K562 (cell line): Measurements from ENCODE around the gene PRTFDC1. TPM values are rescaled to one million over a fixed set of nuclear protein-coding genes. Genes with fewer than 3 reads are reported as not detected.
A peak's percentile ranks its signal among the peaks of the same experiment; 100 is the strongest.

Source experiments
- BRF1 ChIP-seq: IDR thresholded peaks from 3 replicates; pipeline ENCODE4 v1.6.1; 2011; ENCODE audit warnings: borderline replicate concordance, mild to moderate bottlenecking; ENCODE audit not compliant: insufficient read length; ENCODE audit errors: extremely low read depth
- CREM ChIP-seq: IDR thresholded peaks from 2 replicates; pipeline ENCODE4 v1.6.1; 2014; ENCODE audit warnings: antibody characterized with exemption, low read depth
- CTCF ChIP-seq, 3 experiments: IDR thresholded peaks in 2 of 3; conservative IDR thresholded peaks in 1 of 3; 2 replicates each; pipeline ENCODE4 v1.5.1; 2011 to 2012; ENCODE audit warnings: low read length in 3 of 3, mild to moderate bottlenecking in 3 of 3, control low read depth in 2 of 3, improper control_type of control experiment in 1 of 3, inconsistent platforms in 1 of 3, low read depth in 1 of 3, mixed read lengths in 1 of 3, moderate library complexity in 1 of 3; ENCODE audit not compliant: insufficient read depth in 2 of 3
- DEAF1 ChIP-seq: fragments of 450-650 bp; formaldehyde crosslinking; IDR thresholded peaks from 2 replicates; pipeline ENCODE4 v1.4.0; 2020; ENCODE audit warnings: mild to moderate bottlenecking, moderate library complexity
- DLX4 ChIP-seq: fragments of 250-450 bp; sonication (Bioruptor Pico); IDR thresholded peaks from 2 replicates; pipeline ENCODE4 v1.6.1; 2021; ENCODE audit warnings: mild to moderate bottlenecking
- GATAD2A ChIP-seq: fragments of 450-650 bp; IDR thresholded peaks from 2 replicates; pipeline ENCODE4 v1.6.1; 2017
- MTA1 ChIP-seq: fragments of 450-650 bp; IDR thresholded peaks from 2 replicates; pipeline ENCODE4 v1.6.1; 2017; ENCODE audit warnings: borderline replicate concordance
- NFIX ChIP-seq: fragments of 250-450 bp; sonication (Bioruptor Pico); IDR thresholded peaks from 2 replicates; pipeline ENCODE4 v1.4.0; 2020; ENCODE audit warnings: low read depth, mild to moderate bottlenecking, moderate library complexity
- POLR3G ChIP-seq: IDR thresholded peaks from 2 replicates; pipeline ENCODE4 v1.6.1; 2011; ENCODE audit not compliant: insufficient read length, insufficient replicate concordance; ENCODE audit errors: extremely low read depth
- SIX5 ChIP-seq, 2 experiments: IDR thresholded peaks; 2 replicates each; pipeline ENCODE4 v1.6.1; 2011; ENCODE audit warnings: low read length in 2 of 2, borderline replicate concordance in 1 of 2, low read depth in 1 of 2, mild to moderate bottlenecking in 1 of 2, moderate library complexity in 1 of 2; ENCODE audit not compliant: insufficient read depth in 1 of 2
- SLC30A9 ChIP-seq: fragments of 250-450 bp; sonication (Bioruptor Pico); IDR thresholded peaks from 2 replicates; pipeline ENCODE4 v1.8.0; 2022; ENCODE audit warnings: mild to moderate bottlenecking, moderate library complexity
- SNIP1 ChIP-seq: fragments of 450-650 bp; IDR thresholded peaks from 2 replicates; pipeline ENCODE4 v1.7.1; 2017; ENCODE audit warnings: low read depth, mild to moderate bottlenecking
- STAT5A ChIP-seq: IDR thresholded peaks from 2 replicates; pipeline ENCODE4 v1.6.1; 2012; ENCODE audit warnings: low read length, inconsistent platforms, borderline replicate concordance
- TCF3 ChIP-seq: sonication (generic); formaldehyde crosslinking; IDR thresholded peaks from 2 replicates; pipeline ENCODE4 v1.4.0; 2020; ENCODE audit warnings: mild to moderate bottlenecking, missing genetic modification reagents
- TFAM ChIP-seq: fragments of 250-450 bp; sonication (Bioruptor Pico); conservative IDR thresholded peaks from 2 replicates; pipeline ENCODE4 v1.5.0; 2021; ENCODE audit warnings: mild to moderate bottlenecking, moderate library complexity
- TSHZ1 ChIP-seq: fragments of 250-450 bp; sonication (Bioruptor Pico); IDR thresholded peaks from 2 replicates; pipeline ENCODE4 v1.4.0; 2020; ENCODE audit warnings: mild to moderate bottlenecking, moderate library complexity
- ZNF12 ChIP-seq: sonication (generic); formaldehyde crosslinking; IDR thresholded peaks from 2 replicates; pipeline ENCODE4 v1.4.0; 2020; ENCODE audit warnings: mild to moderate bottlenecking, missing genetic modification reagents
- ZNF24 ChIP-seq: fragments of 450-650 bp; IDR thresholded peaks from 2 replicates; pipeline ENCODE4 v1.6.1; 2016
- ZNF764 ChIP-seq: fragments of 250-450 bp; sonication (Bioruptor Pico); IDR thresholded peaks from 2 replicates; pipeline ENCODE4 v1.4.0; 2020; ENCODE audit warnings: low read depth, mild to moderate bottlenecking, moderate library complexity
- polyA plus RNA-seq, 8 experiments: library from polyadenylated mRNA; depleted of rRNA in 4 of 8; stranded (reverse) in 5 of 8; unstranded in 3 of 8; fragments of >200 nt; fragmentation: Nextera tagmentation in 2 of 8; fragmentation: Illumina TruSeq in 1 of 8; extraction: Ambion mirVana in 2 of 8; extraction: Trizol in 1 of 8; gene quantifications; 2 replicates each; pipeline versions ENCODE4 v1.2.1 to v1.2.3, GENCODE V29; 2011 to 2014; ENCODE audit warnings: inconsistent platforms in 1 of 8, missing spikeins in 1 of 8
- total RNA-seq, 7 experiments: library from RNA; depleted of rRNA in 6 of 7; stranded (reverse); fragments of >200 nt in 6 of 7; fragmentation: Illumina TruSeq in 2 of 7; extraction: Trizol in 2 of 7; gene quantifications; 2 replicates each; pipeline versions ENCODE4 v1.2.1 to v1.2.3, GENCODE V29; 2011 to 2021; ENCODE audit warnings: low replicate concordance in 1 of 7

The PRTFDC1 gene
- total and polyA plus RNA-seq, 9 of the 15 experiments (the other 6 are each of a cell fraction or from before 2014, with no cell fraction given) = 7.0 to 27.6 (median 10.0) TPM

- TF ChIP-seq SLC30A9 (CRISPR knock-in tag) (no peak), SNIP1 (no peak), ZNF764 (CRISPR knock-in tag) (no peak), GATAD2A (no peak; the same call in 1 of the 2 replicates), POLR3G (no peak), CREM (no peak), ZNF24 (no peak), MTA1 (no peak), ZNF12 (no peak), CTCF (IDR thresholded peaks at IDR 0.05 in 2 of 3, conservative IDR thresholded peaks at IDR 0.05 in 1 of 3; ENCODE audit: insufficient read depth in 2 of 3, low read depth in 1 of 3, low read length in 3 of 3) (no peak), TFAM (CRISPR knock-in tag) (no peak), TCF3 (CRISPR knock-in tag) (0 out of 2 replicates have a peak, but pooled peaks have one; percentile 5), DLX4 (CRISPR knock-in tag) (no peak), STAT5A (peak; percentile 66), BRF1 (no peak), DEAF1 (CRISPR knock-in tag) (no peak), NFIX (CRISPR knock-in tag) (no peak), TSHZ1 (no peak), SIX5 (IDR thresholded peaks at IDR 0.05; ENCODE audit: borderline replicate concordance in 1 of 2, insufficient read depth in 1 of 2, low read depth in 1 of 2, low read length in 2 of 2) (no peak)
Observed at GRCh38 chr10:24951201-24952142, 934 bp downstream of the PRTFDC1 start (continued).
